Cortex of kidney (tissue), 1 donor: ENCODE results near the gene AGRN.
"Not testable (repeated sequence)": the region's sequence is repeated elsewhere in the genome, so short reads cannot be mapped to it uniquely, and the experiment has no call there.

Experiments used
- DNase-seq: peaks from one replicate; lab custom pipeline; 2025; lab: John Stamatoyannopoulos, UW

The AGRN gene

DNA sequence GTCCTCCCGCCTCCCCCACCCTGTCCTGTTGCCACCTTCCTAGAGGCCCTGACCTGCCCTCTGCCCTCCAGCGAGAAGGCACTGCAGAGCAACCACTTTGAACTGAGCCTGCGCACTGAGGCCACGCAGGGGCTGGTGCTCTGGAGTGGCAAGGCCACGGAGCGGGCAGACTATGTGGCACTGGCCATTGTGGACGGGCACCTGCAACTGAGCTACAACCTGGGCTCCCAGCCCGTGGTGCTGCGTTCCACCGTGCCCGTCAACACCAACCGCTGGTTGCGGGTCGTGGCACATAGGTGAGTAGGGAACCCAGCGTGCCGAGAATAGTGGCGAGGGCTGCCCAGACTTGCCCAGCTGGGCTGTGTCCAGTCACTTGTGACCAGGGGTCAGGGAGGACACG is 33.8 kb downstream of the AGRN start:
- no peak for DNase-seq

DNA sequence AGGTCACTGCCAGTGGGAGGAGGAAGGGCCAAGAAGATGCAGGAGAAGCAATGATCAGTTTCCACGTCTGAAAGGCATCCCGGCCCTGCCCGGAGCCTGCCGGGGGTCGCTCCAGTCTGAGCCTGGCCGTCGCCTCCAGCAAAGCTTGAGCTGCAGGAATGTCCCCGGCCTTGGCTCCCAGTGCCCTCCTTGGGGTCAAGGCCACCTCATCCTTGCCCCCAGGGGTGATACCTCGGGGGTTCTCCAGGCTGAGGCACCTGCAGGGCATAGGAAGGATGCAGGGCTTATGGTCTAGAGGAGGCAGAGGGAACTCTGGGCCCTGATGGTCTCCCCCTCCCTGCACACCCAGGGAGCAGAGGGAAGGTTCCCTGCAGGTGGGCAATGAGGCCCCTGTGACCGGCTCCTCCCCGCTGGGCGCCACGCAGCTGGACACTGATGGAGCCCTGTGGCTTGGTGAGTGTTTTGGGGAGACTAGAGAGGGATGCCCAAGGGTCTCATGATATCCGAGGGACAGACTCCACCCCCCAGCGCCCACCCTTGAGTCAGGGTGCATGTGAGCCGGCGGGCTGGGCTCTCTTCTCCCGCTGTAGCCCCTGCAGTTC is 34.3 kb downstream of the AGRN start:
- DNase-seq = no peak

DNA sequence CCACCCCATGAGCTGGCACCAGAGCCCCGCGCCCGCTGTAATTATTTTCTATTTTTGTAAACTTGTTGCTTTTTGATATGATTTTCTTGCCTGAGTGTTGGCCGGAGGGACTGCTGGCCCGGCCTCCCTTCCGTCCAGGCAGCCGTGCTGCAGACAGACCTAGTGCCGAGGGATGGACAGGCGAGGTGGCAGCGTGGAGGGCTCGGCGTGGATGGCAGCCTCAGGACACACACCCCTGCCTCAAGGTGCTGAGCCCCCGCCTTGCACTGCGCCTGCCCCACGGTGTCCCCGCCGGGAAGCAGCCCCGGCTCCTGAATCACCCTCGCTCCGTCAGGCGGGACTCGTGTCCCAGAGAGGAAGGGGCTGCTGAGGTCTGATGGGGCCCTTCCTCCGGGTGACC is 35.1 kb downstream of the AGRN start:
- no peak for DNase-seq

DNA sequence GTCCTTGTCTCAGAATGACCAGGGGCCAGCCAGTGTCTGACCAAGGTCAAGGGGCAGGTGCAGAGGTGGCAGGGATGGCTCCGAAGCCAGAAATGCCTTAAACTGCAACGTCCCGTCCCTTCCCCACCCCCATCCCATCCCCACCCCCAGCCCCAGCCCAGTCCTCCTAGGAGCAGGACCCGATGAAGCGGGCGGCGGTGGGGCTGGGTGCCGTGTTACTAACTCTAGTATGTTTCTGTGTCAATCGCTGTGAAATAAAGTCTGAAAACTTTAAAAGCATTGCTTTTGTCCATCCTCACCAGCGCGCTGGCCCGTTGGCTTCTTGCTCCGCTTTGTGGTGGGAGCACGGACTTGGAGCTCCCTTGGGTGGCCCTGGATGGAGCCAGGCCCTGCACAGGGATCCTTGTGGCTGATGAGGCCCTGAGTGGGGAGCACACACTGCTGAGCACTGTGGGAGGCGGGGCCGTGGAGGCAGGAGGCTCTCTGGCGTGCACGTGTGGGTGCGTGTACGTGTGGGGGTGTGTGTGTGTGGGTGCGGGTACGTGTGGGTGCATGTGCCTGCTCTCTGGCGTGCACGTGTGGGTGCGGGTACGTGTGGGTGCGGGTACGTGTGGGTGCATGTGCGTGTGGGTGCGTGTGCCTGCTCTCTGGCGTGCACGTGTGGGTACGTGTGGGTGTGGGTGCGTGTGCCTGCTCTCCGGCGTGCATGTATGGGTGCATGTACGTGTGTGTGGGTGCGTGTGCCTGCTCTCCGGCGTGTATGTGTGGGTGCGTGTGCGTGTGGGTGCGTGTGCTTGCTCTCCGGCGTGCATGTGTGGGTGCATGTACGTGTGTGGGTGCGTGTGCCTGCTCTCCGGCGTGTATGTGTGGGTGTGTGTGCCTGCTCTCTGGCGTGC is 36.2 kb downstream of the AGRN start:
- DNase-seq = no peak

DNA sequence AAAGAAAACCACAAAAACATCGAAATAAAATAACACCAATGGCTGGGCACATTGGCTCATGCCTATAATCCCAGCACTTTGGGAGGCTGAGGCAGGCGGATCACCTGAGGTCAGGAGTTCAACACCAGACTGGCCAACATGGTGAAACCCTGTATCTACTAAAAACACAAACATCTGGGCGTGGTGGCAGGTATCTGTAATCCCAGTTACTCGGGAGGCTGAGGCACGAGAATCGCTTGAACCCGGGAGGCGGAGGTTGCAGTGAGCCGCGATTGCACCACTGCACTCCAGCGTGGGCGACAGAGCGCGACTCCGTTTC is 37.8 kb downstream of the AGRN start:
- not testable (repeated sequence) for DNase-seq

DNA sequence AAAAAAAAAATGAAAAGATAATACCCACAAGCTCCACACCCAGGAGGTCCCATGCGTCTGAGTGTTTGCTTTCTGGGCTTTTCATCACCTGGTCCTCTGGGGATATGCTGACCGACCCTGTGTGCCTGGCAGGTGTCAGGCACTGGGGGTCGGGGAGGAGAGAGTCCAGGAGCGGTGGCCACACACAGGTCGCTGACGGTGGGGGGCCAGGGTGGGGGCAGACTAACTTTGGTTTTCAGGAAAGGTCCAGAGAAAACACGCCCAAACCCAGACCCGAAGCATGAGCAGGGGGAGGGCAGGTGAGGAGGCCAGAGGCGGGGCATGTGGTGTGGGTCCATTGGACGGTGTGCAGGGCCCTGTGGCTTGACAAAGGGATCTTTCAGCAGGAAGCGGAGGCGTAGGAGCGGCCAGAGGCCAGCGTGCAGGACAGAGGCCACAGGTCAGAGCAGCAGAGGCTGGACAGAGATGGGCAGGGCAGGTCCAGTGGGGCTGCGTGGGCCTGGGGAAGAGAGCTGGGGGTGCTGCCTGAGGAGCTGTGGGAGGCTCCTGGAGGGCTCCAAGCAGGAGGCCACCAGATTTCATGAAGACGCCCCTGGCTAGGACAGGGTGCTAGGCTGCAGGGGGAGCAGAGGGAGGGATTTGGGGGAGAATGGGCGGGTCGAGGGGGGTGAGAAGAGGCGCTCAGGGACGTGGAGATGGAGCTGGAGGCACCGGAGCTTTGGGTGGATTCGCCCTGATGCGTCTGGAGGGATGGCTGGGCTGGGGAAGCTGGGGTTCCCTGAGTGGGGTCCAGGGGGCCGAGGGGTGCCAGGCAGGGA is 38.4 kb downstream of the AGRN start:
- no peak for DNase-seq

DNA sequence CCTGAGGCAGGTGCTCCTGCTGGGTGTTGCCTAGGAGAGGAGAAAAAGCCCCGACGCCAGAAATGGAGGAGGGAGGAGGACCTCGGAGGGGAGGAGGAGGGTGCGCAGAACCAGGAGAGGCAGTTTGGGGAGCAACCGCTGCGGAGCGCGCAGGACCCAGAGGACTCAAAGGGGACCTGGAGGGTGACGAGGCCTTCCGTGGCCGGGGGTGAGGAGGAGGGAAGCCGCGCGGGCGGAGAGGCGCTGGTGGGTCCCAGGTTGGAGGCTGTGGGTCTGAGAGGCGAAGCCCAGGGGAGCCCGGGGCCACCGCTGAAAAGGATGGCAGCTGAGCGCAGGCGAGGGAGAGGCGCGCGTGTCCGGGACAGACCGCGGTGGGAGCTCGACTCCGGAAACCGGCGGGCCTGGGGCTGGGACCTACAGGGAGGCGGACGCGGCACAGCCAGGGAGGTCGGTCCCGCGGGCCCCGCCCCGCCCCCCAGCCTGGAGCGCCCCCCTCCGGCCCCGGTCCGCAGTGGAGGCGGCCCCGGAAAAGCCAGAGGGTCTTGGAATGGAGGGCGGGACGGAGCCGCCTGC is 39.1 kb downstream of the AGRN start:
- no peak for DNase-seq

DNA sequence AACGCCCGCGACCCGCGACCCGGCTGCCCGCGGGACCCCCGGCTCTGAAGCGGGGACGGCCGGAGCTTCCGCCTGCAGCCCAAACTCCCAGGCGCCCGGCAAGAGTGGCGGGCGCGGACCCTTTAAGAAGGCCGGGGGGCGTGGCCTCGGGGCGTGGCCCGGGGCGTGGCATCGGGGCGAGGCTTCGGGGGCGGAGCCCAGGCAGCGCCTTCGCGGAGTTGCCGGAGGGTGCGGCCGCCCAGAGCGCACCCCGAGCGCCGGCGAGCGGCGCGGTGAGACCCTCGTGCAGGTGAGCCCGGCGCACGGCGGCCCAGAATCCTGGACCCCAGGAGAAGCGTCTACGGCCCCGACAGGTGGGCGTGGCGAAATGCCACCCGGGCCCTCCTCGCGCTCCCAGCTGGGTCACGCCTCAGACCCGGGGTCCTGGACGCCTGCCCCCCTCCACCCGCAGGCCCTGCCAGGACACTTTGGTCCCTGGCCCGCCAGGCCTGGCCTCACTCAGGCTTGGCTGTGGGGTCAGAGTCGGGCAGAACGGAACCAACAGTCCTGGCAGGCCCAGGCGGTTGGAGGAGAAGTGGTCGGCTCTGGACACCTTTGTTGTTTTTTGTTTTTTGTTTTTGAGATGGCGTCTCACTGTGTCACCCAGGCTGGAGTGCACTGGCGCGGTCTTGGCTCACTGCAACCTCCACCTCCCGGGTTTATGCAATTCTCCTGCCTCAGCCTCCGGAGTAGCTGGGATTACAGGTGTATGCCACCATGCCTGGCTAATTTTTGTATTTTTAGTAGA is 39.8 kb downstream of the AGRN start:
- no peak for DNase-seq

DNA sequence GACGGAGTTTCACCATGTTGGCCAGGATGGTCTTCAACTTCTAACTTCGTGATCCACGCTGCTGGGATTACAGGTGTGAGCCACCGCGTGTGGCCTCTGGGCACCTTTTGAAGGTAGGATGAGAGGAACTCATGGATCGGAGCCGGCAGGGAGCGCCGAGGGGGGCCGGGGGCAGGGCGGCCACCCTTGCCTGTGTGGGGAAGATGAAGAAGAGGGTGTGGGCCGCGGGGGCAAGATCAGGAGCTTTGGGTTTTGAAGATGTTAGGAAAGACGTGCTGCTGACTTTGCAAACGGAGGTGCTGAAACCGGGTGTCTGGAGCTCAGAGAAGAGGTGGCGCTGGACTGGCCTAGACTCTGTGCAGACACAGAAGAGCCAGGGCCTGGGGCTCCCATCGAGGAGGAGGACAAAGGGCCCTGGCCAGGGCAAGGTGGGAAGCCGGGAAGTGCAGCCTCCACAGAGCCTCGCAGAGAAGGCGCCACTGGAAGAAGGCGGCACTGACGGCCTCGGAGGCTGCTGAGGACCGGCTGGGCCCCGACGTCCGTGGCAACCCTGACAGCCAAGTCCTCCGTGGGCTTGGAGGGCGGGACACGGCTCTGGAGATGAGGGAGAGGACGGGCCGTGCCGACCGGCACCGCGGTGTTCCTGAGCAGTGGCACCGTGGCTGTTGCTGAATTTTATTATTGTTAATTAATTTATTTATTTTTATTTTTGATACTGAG is 40.5 kb downstream of the AGRN start:
- DNase-seq = no peak

DNA sequence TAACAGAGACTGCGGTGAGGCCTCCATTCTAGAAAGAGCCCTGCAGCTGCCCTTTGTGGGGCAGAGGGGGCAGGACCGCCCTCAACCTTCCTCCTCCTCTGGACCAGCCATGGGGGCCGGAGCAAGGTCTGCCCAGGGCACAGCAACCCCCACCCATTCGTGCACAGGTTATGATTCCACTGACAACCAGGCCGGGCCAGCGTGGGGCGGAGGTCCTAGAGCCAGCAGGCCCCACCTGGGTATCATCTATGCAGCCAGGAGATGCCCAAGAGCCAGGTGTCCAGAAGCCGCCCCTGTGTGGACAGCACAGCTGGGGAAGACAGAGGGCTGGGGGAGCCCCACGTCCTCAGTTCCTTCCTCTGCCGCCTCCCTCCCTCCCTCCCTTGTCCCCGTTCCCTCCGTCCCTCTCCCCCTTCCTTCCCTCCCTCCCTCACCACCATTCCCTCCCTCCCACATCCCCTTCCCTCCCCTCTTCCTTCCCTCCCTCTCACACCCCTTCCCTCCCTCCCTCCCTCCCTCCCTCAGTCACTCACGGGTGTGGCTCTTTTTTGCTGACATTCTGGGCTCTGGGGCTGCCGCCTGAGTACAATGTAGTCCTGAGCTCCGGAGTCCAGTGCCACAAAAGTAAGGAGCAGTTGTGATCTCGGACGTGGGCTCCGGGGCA is 41.9 kb downstream of the AGRN start:
- DNase-seq = no peak

DNA sequence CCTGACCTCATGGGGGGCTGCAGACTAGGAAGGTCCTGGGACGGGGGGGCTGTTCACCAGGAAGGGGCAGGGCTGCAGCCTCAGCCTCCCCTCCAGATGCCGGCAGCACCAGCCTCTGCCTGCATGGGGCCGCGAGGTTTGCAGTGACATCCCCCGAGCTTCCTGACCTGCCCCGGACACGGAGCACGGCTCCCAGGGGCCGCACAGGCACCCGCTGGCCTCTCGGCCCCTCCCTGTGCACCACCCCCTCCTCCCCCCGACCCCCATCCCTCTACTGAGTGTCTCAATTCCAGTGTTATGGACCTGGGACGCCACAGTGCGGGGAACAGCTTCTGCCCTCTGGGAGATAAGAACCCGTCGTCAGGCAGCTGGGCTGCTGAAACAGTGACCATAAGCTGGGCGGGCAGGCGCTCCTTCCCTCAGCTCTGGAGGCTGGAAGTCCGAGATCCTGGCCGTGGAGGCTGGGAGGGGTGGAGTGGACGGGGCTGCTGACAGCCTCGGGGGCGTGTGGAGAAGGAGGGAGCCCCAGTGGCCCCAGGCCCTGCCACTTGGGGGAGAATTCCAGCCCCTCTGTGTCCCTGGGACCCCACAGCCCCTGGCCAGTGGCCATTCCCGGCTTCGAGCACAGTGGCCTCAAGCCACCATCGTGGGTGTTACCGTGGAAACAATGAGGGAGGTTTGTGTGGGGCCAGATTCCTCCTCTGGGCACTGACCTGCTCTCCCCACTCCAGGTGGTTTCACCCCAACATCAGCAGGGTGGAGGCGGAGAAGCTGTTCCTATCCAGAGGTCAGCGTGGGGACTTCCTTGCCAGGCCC is 42.6 kb downstream of the AGRN start:
- no peak for DNase-seq

DNA sequence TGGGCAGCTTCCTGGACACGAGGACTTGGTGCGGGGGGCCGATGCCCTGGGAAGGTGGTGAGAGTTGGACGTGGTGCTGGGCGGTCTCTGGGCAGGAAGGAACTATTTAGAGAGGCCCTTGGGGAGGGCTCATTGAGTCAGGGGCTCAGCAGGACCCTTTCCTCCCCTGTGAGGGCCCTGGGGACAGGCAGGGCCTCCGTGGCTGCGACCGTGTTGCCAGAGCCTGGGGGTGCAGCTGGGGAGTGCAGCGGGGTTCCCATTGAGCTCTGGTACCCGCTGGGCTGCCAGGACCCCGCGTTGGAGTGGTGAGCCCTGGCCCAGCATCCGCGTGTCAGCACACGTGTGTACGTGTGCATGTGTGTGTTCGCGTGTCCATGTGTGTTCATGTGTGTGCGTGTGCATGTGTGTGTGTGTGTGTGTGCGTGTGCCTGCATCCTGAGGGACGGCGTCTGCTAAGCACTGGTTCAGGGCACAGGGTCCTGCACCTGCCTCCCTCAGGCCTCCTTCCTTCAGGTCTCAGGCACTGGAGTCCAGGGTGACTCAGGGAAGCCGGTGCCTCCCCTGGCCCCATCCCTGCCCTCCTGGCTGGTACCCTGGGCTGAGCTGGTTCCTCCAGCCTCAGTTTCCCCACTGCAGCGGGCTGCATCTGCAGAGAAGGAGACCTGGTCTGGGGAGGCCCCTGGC is 43.5 kb downstream of the AGRN start:
- no peak for DNase-seq

DNA sequence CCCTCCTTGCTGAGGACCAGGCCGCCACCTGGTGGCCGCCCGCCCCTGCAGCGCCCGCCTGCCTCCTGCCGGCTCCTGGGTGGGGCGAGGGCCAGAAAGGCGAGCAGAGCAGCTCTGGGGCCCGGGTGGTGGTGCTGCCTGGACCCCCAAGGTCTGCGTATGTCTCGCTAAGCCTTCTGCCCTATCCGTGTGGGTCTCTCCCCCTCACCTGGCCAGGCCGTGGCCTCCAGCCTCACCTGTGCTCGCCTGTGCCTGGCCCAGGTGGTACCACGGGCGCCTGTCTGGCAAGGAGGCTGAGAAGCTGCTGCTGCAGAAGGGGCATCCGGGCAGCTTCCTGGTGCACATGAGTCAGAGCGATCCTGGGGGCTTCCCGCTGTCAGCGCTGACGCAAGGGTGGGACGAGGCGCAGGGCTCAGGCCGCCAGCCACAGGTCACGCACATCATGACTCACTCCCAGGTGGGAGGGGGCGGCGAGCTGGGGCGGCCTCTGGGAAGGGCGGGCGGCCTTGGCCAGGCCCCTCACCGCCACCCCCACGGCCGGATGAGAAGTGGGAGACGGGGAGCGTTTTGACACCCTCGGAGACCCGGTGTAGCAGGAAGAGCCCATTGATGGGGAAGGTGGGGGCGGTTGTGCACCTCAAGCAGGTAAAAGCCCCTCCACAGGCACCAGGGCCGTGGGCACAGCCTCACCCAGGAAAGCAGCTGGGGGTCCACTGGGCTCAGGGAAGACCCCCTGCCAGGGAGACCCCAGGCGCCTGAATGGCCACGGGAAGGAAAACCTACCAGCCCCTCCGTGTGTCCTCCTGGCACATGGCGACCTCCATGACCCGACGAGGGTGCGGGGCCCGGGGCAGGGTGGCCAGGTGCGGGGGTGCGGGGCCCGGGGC is 44.3 kb downstream of the AGRN start:
- DNase-seq = no peak

DNA sequence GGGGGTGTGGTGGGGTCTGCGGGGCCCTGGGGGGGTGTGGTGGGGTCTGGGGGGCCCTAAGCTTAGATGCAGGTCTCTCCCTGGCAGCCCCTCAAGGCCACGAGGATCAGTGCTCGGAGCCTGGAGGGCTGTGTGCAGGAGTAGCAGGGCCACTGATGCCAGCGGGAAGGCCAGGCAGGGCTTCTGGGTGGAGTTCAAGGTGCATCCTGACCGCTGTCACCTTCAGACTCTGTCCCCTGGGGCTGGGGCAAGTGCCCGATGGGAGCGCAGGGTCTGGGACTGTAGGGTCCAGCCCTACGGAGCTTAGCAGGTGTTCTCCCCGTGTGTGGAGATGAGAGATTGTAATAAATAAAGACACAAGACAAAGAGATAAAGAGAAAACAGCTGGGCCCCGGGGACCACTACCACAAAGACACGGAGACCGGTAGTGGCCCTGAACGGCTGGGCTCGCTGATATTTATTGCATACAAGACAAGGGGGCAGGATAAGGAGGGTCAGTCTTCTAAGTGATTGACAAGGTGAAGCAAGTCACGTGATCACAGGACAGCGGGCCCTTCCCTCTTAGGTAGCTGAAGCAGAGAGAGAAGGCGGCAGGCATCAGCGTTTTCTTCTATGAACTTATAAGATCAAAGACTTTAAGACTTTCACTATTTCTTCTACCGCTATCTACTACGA is 45.5 kb downstream of the AGRN start:
- DNase-seq = no peak

DNA sequence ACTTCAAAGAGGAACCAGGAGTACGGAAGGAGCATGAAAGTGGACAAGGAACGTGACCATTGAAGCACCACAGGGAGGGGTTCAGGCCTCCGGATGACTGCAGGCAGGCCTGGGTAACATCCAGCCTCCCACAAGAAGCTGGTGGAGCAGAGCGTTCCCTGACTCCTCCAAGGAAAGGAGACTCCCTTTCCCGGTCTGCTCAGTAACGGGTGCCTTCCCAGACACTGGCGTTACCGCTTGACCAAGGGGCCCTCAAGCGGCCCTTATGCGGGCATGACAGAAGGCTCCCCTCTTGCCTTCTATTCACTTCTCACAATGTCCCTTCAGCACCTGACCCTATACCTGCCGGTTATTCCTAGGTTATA is 46.0 kb downstream of the AGRN start:
- not testable (repeated sequence) for DNase-seq

DNA sequence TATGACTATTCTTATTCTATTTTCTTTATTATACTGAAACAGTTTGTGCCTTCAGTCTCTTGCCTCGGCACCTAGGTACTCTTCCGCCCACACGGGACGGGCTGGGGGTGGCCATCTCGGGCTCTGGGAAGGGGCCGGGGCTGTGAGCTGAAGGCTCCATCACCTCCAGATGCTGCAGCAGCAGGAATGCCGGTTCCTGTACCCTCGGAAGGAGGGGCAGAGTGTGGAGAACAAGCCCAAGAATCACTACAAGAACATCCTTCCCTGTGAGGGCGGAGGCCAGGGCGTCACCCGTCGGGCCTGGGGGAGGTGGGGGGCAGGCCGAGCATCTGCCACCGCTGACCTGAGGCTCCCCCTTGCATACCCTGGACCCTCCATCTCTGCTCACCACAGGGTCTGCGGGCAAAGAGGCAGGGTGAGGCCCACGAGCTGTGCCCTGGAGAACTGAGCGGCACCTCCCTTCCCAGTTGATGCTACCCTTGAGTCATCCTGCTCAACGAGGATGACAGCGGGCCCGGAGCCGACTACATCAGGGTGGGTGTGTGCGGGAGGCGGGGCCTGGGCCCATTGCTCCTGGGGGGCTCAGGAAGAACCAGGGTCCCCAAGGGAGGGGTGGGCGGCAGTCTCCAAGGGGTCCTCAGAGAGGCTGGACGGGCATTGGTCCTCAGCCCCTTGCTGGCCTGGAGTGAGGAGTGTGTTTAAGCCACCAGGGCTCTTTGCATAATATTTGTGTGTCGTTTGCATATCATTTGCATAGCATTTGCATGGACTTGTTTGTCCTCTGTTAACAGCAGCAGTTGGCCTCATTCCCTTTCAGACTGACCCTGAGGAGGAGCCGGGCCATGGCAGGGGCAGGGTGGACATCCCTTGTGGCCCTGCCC is 46.7 kb downstream of the AGRN start:
- DNase-seq = no peak
